Measurements from ENCODE around the gene NHSL2.
"Not testable (repeated sequence)": the region's sequence is repeated elsewhere in the genome, so short reads cannot be mapped to it uniquely, and the experiment has no call there.

The NHSL2 gene

GRCh38 chrX:71945237-71945805 is 34.7 kb downstream of the NHSL2 start:
- Histone ChIP-seq H3K9ac (ENCODE audit: low read depth in 1 of 2, low read length in 2 of 2) (no peak overlapping the region), H3K4me3 (ENCODE audit: low read length in 2 of 2) (no peak overlapping the region), H3K4me1 (ENCODE audit: control insufficient read depth in 2 of 2, insufficient read depth in 2 of 2, low read length in 2 of 2) (no peaks in the 10 kb centered on the region), H3K27me3 (ENCODE audit: control insufficient read depth in 2 of 2, insufficient read depth in 2 of 2, low read length in 2 of 2) (peaks cover 7 to 15% of the 10 kb centered on the region in 2 donors), H3K36me3 (ENCODE audit: control insufficient read depth in 2 of 2, insufficient read depth in 2 of 2, low read length in 2 of 2) (no peaks in the 10 kb centered on the region), H3K27ac (ENCODE audit: low read depth in 2 of 2, low read length in 2 of 2) (no peak overlapping the region), H3K9me3 (ENCODE audit: control insufficient read depth in 2 of 2, low read length in 2 of 2) (no peaks in the 10 kb centered on the region)

GRCh38 chrX:71949363-71949762 is 38.7 kb downstream of the NHSL2 start:
- peaks cover 7 to 16% of the 10 kb centered on the region in 2 donors for H3K27me3 ChIP-seq (ENCODE audit: control insufficient read depth in 2 of 2, insufficient read depth in 2 of 2, low read length in 2 of 2)
- H3K4me3 ChIP-seq (ENCODE audit: low read length in 2 of 2), result no peak overlapping the region

GRCh38 chrX:71949844-71950445 is 39.3 kb downstream of the NHSL2 start:
- no peak overlapping the region for H3K4me3 ChIP-seq (ENCODE audit: low read length in 2 of 2)
- H3K9ac ChIP-seq (ENCODE audit: low read depth in 1 of 2, low read length in 2 of 2), result no peak overlapping the region
- H3K4me1 ChIP-seq (ENCODE audit: control insufficient read depth in 2 of 2, insufficient read depth in 2 of 2, low read length in 2 of 2), result no peaks in the 10 kb centered on the region
- no peaks in the 10 kb centered on the region for H3K9me3 ChIP-seq (ENCODE audit: control insufficient read depth in 2 of 2, low read length in 2 of 2)
- no peak overlapping the region for H3K27ac ChIP-seq (ENCODE audit: low read depth in 2 of 2, low read length in 2 of 2)
- H3K27me3 ChIP-seq (ENCODE audit: control insufficient read depth in 2 of 2, insufficient read depth in 2 of 2, low read length in 2 of 2), result peaks cover 7 to 19% of the 10 kb centered on the region in 2 donors
- no peaks in the 10 kb centered on the region for H3K36me3 ChIP-seq (ENCODE audit: control insufficient read depth in 2 of 2, insufficient read depth in 2 of 2, low read length in 2 of 2)

More at GRCh38 chrX:71949363-71949762, 38.7 kb downstream of the NHSL2 start:
- Histone ChIP-seq H3K36me3 (ENCODE audit: control insufficient read depth in 2 of 2, insufficient read depth in 2 of 2, low read length in 2 of 2) (no peaks in the 10 kb centered on the region), H3K27ac (ENCODE audit: low read depth in 2 of 2, low read length in 2 of 2) (no peak overlapping the region), H3K9ac (ENCODE audit: low read depth in 1 of 2, low read length in 2 of 2) (no peak overlapping the region), H3K9me3 (ENCODE audit: control insufficient read depth in 2 of 2, low read length in 2 of 2) (no peaks in the 10 kb centered on the region), H3K4me1 (ENCODE audit: control insufficient read depth in 2 of 2, insufficient read depth in 2 of 2, low read length in 2 of 2) (no peaks in the 10 kb centered on the region)

- H3K36me3 ChIP-seq (ENCODE audit: control insufficient read depth in 2 of 2, insufficient read depth in 2 of 2, low read length in 2 of 2), result no peaks in the 10 kb centered on the region
- H3K27ac ChIP-seq (ENCODE audit: low read depth in 2 of 2, low read length in 2 of 2), result no peak overlapping the region
- no peaks in the 10 kb centered on the region for H3K4me1 ChIP-seq (ENCODE audit: control insufficient read depth in 2 of 2, insufficient read depth in 2 of 2, low read length in 2 of 2)
- H3K27me3 ChIP-seq (ENCODE audit: control insufficient read depth in 2 of 2, insufficient read depth in 2 of 2, low read length in 2 of 2), result peaks cover 7 to 25% of the 10 kb centered on the region in 2 donors
- H3K9me3 ChIP-seq (ENCODE audit: control insufficient read depth in 2 of 2, low read length in 2 of 2), result no peaks in the 10 kb centered on the region
- no peak overlapping the region for H3K4me3 ChIP-seq (ENCODE audit: low read length in 2 of 2)
- H3K9ac ChIP-seq (ENCODE audit: low read depth in 1 of 2, low read length in 2 of 2), result no peak overlapping the region
Measured at GRCh38 chrX:71953391-71953790, 42.7 kb downstream of the NHSL2 start.

GRCh38 chrX:71953946-71954345 is 43.3 kb downstream of the NHSL2 start:
- H3K9me3 ChIP-seq (ENCODE audit: control insufficient read depth in 2 of 2, low read length in 2 of 2), result no peaks in the 10 kb centered on the region
- no peak overlapping the region for H3K4me3 ChIP-seq (ENCODE audit: low read length in 2 of 2)
- no peak overlapping the region for H3K27ac ChIP-seq (ENCODE audit: low read depth in 2 of 2, low read length in 2 of 2)
- H3K36me3 ChIP-seq (ENCODE audit: control insufficient read depth in 2 of 2, insufficient read depth in 2 of 2, low read length in 2 of 2), result no peaks in the 10 kb centered on the region
- H3K9ac ChIP-seq (ENCODE audit: low read depth in 1 of 2, low read length in 2 of 2), result no peak overlapping the region
- peaks cover 7 to 25% of the 10 kb centered on the region in 2 donors for H3K27me3 ChIP-seq (ENCODE audit: control insufficient read depth in 2 of 2, insufficient read depth in 2 of 2, low read length in 2 of 2)
- H3K4me1 ChIP-seq (ENCODE audit: control insufficient read depth in 2 of 2, insufficient read depth in 2 of 2, low read length in 2 of 2), result no peaks in the 10 kb centered on the region

- Histone ChIP-seq H3K27ac (ENCODE audit: low read depth in 2 of 2, low read length in 2 of 2) (no peak overlapping the region), H3K36me3 (ENCODE audit: control insufficient read depth in 2 of 2, insufficient read depth in 2 of 2, low read length in 2 of 2) (no peaks in the 10 kb centered on the region), H3K9me3 (ENCODE audit: control insufficient read depth in 2 of 2, low read length in 2 of 2) (no peaks in the 10 kb centered on the region), H3K27me3 (ENCODE audit: control insufficient read depth in 2 of 2, insufficient read depth in 2 of 2, low read length in 2 of 2) (peaks cover 4 to 22% of the 10 kb centered on the region in 2 donors), H3K4me1 (ENCODE audit: control insufficient read depth in 2 of 2, insufficient read depth in 2 of 2, low read length in 2 of 2) (no peaks in the 10 kb centered on the region), H3K9ac (ENCODE audit: low read depth in 1 of 2, low read length in 2 of 2) (no peak overlapping the region), H3K4me3 (ENCODE audit: low read length in 2 of 2) (no peak overlapping the region)
Measured at GRCh38 chrX:71954458-71954857, 43.8 kb downstream of the NHSL2 start.

GRCh38 chrX:71955530-71956120 is 45.0 kb downstream of the NHSL2 start:
- Histone ChIP-seq H3K27me3 (ENCODE audit: control insufficient read depth in 2 of 2, insufficient read depth in 2 of 2, low read length in 2 of 2) (peaks cover 0 to 18% of the 10 kb centered on the region in 2 donors), H3K9me3 (ENCODE audit: control insufficient read depth in 2 of 2, low read length in 2 of 2) (no peaks in the 10 kb centered on the region), H3K4me1 (ENCODE audit: control insufficient read depth in 2 of 2, insufficient read depth in 2 of 2, low read length in 2 of 2) (no peaks in the 10 kb centered on the region), H3K4me3 (ENCODE audit: low read length in 2 of 2) (no peak overlapping the region), H3K9ac (ENCODE audit: low read depth in 1 of 2, low read length in 2 of 2) (no peak overlapping the region), H3K36me3 (ENCODE audit: control insufficient read depth in 2 of 2, insufficient read depth in 2 of 2, low read length in 2 of 2) (no peaks in the 10 kb centered on the region), H3K27ac (ENCODE audit: low read depth in 2 of 2, low read length in 2 of 2) (no peak overlapping the region)

GRCh38 chrX:71958281-71958675 is 47.6 kb downstream of the NHSL2 start:
- Histone ChIP-seq H3K4me3 (ENCODE audit: low read length in 2 of 2) (no peak overlapping the region), H3K27me3 (ENCODE audit: control insufficient read depth in 2 of 2, insufficient read depth in 2 of 2, low read length in 2 of 2) (peaks cover 0 to 11% of the 10 kb centered on the region in 2 donors), H3K36me3 (ENCODE audit: control insufficient read depth in 2 of 2, insufficient read depth in 2 of 2, low read length in 2 of 2) (no peaks in the 10 kb centered on the region), H3K9me3 (ENCODE audit: control insufficient read depth in 2 of 2, low read length in 2 of 2) (no peaks in the 10 kb centered on the region), H3K4me1 (ENCODE audit: control insufficient read depth in 2 of 2, insufficient read depth in 2 of 2, low read length in 2 of 2) (no peaks in the 10 kb centered on the region), H3K27ac (ENCODE audit: low read depth in 2 of 2, low read length in 2 of 2) (no peak overlapping the region), H3K9ac (ENCODE audit: low read depth in 1 of 2, low read length in 2 of 2) (no peak overlapping the region)

GRCh38 chrX:71964184-71964583 is 53.5 kb downstream of the NHSL2 start:
- not testable (repeated sequence) for H3K27me3 ChIP-seq (ENCODE audit: control insufficient read depth in 2 of 2, insufficient read depth in 2 of 2, low read length in 2 of 2); H3K9me3 ChIP-seq (ENCODE audit: control insufficient read depth in 2 of 2, low read length in 2 of 2); H3K4me1 ChIP-seq (ENCODE audit: control insufficient read depth in 2 of 2, insufficient read depth in 2 of 2, low read length in 2 of 2); H3K27ac ChIP-seq (ENCODE audit: low read depth in 2 of 2, low read length in 2 of 2); H3K36me3 ChIP-seq (ENCODE audit: control insufficient read depth in 2 of 2, insufficient read depth in 2 of 2, low read length in 2 of 2); H3K4me3 ChIP-seq (ENCODE audit: low read length in 2 of 2); H3K9ac ChIP-seq (ENCODE audit: low read depth in 1 of 2, low read length in 2 of 2)

- Histone ChIP-seq H3K27me3 (ENCODE audit: control insufficient read depth in 2 of 2, insufficient read depth in 2 of 2, low read length in 2 of 2) (peaks cover 5 to 12% of the 10 kb centered on the region in 2 donors), H3K4me3 (ENCODE audit: low read length in 2 of 2) (no peak overlapping the region), H3K9me3 (ENCODE audit: control insufficient read depth in 2 of 2, low read length in 2 of 2) (no peaks in the 10 kb centered on the region), H3K4me1 (ENCODE audit: control insufficient read depth in 2 of 2, insufficient read depth in 2 of 2, low read length in 2 of 2) (no peaks in the 10 kb centered on the region), H3K36me3 (ENCODE audit: control insufficient read depth in 2 of 2, insufficient read depth in 2 of 2, low read length in 2 of 2) (no peaks in the 10 kb centered on the region), H3K9ac (ENCODE audit: low read depth in 1 of 2, low read length in 2 of 2) (no peak overlapping the region), H3K27ac (ENCODE audit: low read depth in 2 of 2, low read length in 2 of 2) (no peak overlapping the region)
Measured at GRCh38 chrX:71974916-71975315, 64.3 kb downstream of the NHSL2 start.
